Airway epithelial cell (primary cell): ENCODE results near the gene LGALS7B. TPM values are rescaled to one million over a fixed set of nuclear protein-coding genes. Genes with fewer than 3 reads are reported as not detected.

Experiments used
- total RNA-seq: library from RNA; depleted of rRNA; stranded (reverse); fragments of >200 nt; gene quantifications from 2 replicates; pipeline ENCODE4 v1.2.3, GENCODE V29; 2015

The LGALS7B gene
- 222 and 322 TPM in 2 replicates for total RNA-seq

DNA sequence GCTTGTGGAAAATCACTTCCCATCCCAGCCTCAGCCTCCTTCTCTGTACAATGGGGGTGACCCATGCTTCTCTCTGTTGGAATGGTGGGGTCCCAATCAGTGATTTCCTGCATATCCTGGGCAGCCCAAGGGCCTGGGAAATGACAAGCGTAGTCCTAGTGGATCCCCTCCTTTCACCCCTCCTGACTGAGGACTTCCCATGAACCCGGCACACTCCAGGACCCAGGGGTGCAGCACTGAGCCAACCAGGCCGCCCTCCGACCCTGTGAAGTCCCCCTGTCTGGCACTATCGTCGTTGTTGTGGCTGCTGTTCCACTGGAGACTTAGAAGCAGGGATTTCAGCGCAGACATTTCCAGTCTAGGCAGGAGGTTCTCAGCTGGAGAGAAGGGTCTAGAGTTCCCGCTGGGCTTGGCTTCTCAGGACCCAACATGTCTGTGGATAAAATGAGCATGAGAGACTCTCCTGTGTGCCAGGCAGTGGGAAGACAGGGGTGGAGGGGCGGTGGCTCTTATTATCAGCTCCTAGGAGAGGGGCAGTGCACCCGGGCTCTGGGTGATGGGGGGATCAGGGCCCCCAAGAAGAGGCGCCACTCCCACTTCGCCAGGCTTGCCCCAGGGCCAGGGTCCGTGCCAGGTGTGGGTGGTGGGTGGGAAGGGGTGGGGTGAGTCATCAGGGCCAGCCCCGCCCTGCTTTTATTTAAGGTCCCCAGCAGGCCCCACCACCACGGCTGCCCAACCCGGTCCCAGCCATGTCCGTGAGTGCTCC, at the start of gene LGALS7B:
Gene LGALS7B, plus strand, starts transcription at position 723 of the 766 bp plus-strand sequence. Its CDS starts 27 bp downstream, at position 750.

DNA sequence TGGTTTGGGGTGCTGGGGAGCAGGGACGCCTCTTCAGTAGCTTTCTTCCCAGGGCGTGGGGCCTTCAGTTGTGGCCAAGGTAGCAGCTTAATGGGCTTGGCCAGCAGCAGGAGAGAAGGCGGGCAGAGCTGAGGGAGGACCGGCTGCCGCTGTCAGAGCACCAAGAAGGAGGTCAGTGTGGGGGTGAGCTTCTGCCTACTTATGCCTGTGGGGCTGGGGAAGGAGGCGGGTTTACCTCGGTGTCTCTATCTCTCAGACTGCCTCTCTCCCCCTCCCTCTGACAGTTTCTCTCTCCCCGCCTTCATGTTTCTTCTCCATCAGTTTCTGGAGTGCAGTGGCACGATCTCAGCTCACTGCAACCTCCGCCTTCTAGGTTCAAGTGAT, 44.7 kb upstream of the LGALS7B start, which contains the start of gene CAPN12:
Gene CAPN12, minus strand, starts transcription at position 177 of the 384 bp plus-strand sequence. CDS start 309 bp downstream, outside the sequence.

DNA sequence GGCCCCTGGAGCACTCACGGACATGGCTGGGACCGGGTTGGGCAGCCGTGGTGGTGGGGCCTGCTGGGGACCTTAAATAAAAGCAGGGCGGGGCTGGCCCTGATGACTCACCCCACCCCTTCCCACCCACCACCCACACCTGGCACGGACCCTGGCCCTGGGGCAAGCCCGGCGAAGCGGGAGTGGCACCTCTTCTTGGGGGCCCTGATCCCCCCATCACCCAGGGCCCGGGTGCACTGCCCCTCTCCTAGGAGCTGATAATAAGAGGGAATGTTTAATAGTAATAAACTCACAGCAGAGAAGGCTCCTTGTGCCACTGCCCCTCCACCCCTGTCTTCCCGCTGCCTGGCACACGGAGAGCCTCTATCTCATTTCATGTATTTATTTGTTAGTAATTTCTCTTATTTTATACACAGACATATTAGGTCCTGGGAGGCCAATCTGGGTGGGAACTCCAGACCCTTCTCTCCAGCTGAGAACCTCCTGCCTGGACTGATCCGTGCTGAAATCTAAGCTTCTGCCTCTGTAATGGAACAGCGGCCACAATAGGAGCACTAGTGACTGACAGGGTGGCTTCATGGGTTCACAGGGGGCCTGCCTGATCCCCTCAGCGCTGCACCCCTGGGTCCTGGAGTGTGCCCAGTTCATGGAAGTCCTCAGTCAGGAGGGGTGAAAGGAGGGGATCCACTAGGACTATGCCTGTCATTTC, 15.4 kb upstream of the LGALS7B start, which contains the start of gene LGALS7:
Gene LGALS7, minus strand, starts transcription at position 49 of the 709 bp plus-strand sequence. Its CDS starts 25 bp downstream, at position 24.

DNA sequence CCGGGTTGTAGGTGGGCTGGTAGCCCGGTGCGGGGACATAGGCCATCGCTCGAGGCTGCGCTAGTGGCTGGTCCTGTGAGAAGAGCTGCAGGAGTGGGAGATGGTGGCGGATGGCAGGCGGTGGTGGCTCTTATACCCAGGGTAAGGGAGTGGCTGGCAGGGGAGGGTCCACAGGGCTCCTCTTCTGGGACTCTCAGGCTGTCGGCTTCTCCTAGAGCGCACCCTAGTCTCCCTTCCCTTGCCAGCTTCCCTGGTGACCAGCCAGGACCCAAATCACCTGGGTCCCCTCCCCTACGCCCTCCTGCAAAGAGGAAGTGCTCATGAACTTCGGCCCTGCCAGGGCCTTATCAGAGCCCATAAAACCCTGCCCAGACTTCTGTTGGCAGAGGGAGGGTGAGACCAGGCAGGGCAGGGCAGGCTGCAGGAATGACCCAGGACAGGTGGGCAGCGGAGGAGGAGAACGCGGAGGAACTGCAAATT, 23.9 kb downstream of the LGALS7B start, which contains the start of gene LGALS4:
Gene LGALS4, minus strand, starts transcription at position 105 of the 480 bp plus-strand sequence. Its CDS starts 59 bp downstream, at position 46.

Other genes with a start within 250 kb of the LGALS7B start
- gene MAP4K1, start 171.2 kb upstream of the LGALS7B start, total RNA-seq: 0.09 TPM in 1 of 2 replicates, not detected in the other
- gene EIF3K, start 170.0 kb upstream of the LGALS7B start, total RNA-seq: 544 and 560 TPM in 2 replicates
- gene ACTN4, start 141.6 kb upstream of the LGALS7B start, total RNA-seq: 378 and 500 TPM in 2 replicates
- 7.4 and 8.9 TPM in 2 replicates for gene CAPN12, start 44.7 kb upstream of the LGALS7B start, total RNA-seq
- gene LGALS7, start 15.7 kb upstream of the LGALS7B start, total RNA-seq: 6.5 and 26.0 TPM in 2 replicates
- gene LGALS4, start 23.7 kb downstream of the LGALS7B start, total RNA-seq: 0.35 TPM in 1 of 2 replicates, not detected in the other
- gene ECH1, start 42.6 kb downstream of the LGALS7B start, total RNA-seq: 61.8 and 77.0 TPM in 2 replicates
- 252 and 264 TPM in 2 replicates for gene HNRNPL, start 60.8 kb downstream of the LGALS7B start, total RNA-seq
- gene RINL, start 89.1 kb downstream of the LGALS7B start, total RNA-seq: 5.8 and 6.6 TPM in 2 replicates
- 65.5 and 74.5 TPM in 2 replicates for gene SIRT2, start 110.4 kb downstream of the LGALS7B start, total RNA-seq
- gene NFKBIB, start 110.8 kb downstream of the LGALS7B start, total RNA-seq: 27.9 and 28.5 TPM in 2 replicates
- not detected in 2 replicates for gene CCER2, start 123.0 kb downstream of the LGALS7B start, total RNA-seq
- 30.8 and 31.2 TPM in 2 replicates for gene SARS2, start 141.6 kb downstream of the LGALS7B start, total RNA-seq
- 77.9 and 86.5 TPM in 2 replicates for gene MRPS12, start 141.7 kb downstream of the LGALS7B start, total RNA-seq
- 16.1 and 19.0 TPM in 2 replicates for gene FBXO17, start 186.5 kb downstream of the LGALS7B start, total RNA-seq
- gene FBXO27, start 243.3 kb downstream of the LGALS7B start, total RNA-seq: 9.2 and 11.9 TPM in 2 replicates